NCI-H446 treated with DMSO at 0.1 percent for 48 hours (cell line): ENCODE measurements around the gene PTGS1.
"Not testable (repeated sequence)": the region's sequence is repeated elsewhere in the genome, so short reads cannot be mapped to it uniquely, and the experiment has no call there.

Experiments
- DNase-seq: peaks from one replicate; lab custom pipeline; 2025; lab: John Stamatoyannopoulos, UW

PTGS1 gene

DNA sequence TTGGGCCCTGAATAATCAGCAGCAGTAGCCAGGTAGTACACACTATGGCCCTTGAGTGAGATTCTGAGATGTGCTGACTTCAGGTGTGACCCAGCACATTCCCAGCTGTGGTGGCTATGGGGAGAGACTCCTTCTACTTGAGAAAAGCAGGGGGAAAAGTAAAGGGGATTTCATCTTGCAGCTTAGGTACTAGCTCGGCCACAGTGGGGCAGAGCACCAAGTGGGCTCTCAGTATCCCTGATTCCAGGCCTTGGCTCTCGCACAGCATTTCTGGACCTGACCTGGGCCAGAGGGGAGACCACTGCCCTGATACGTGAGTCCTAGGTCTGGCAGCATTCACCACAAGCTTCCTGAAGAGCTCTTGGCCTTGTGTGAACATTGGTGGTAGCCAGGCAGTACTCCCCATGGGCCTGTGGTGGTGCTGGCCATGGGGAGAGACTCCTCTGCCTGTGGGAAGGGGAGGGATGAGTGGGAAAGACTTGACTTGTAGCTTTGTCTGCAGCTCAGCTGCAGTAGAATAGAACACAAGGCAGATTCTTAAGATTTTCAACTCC lies 27.6 kb downstream of the PTGS1 start:
- no peak for DNase-seq

DNA sequence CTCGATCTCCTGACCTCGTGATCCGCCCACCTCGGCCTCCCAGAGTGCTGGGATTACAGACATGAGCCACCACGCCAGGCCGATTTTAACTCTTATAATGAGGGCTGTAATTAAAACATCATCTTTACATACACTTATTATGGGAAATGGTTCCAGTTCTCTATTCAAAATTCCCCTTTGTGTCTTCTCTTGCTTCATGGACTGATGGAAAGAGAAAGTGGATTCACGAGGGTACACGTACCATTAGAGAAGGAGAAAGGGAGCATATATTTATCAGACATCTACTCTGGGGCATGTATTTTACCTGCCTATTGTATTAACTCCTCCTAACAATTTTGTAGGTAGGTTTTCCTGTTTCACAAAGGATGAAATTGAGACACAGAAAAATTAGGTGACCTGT lies 31.1 kb downstream of the PTGS1 start:
- no peak for DNase-seq

DNA sequence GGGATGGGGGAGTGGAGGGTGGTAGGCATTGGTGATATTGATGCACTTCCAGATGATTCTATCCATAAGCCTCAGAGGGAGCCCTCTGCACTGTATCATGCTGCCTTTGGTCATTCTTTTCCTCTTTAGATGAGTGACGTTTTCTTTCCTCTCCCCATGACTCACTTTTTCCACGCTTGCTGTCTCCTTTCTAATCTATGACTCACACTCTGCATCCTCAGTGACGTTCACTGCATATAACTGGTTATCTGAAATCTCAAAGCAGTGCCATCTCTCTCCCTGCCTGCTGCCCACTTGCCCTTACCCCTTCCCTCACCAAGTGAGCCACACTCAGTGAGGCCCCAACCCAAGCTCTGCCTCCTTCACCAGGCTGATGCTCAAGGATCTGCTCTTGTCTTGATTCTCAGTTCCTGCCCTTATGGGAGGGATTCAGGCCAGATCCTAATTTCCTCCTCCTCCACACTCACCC lies 31.6 kb downstream of the PTGS1 start:
- no peak for DNase-seq

DNA sequence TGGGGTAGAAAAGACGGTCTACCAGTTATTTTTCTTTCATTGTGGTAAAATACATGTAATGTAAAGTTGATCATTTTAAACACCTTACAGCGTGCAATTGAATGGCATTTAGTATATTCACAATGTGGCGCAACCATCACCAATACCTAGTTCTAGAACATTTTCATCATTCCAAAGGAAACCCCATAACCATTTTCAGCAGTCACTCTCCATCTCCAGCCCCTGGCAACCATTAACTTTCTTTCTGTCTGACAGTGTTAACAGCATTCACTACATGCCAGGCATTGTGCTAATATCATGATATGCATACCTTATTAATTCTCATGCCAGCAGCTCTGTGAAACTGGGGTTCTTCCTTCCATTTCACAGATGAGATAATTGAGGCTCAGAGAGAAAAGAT lies 32.0 kb downstream of the PTGS1 start:
- no peak for DNase-seq

DNA sequence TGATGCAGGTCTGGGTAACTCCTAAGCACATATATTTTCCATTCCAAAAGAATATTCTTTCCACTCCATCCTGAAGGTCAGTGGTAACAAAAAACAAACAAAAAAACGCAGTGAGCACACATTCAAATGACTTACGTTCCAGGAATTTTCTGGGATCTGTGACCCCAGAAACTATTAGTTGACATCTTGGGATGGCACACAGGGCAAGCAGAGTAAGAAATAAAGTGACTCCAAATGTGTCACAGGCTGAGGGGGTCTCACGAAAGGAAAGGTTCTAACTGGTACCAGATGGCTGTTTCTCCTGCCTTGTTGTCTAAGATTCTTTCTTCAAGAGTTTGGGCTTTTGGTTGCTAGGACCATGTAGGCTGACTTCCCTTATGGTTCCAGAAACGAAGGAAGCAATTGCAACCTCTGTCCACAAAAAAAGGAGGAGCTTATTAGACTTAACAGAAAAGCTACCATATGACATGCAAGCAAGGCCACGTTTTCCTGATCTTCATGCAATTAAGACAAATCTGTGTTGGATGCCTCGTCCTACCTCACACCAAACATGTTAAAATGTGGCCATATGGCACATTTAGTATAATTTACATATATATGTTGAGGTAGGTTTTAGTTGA lies 32.7 kb downstream of the PTGS1 start:
- DNase-seq, result no peak

DNA sequence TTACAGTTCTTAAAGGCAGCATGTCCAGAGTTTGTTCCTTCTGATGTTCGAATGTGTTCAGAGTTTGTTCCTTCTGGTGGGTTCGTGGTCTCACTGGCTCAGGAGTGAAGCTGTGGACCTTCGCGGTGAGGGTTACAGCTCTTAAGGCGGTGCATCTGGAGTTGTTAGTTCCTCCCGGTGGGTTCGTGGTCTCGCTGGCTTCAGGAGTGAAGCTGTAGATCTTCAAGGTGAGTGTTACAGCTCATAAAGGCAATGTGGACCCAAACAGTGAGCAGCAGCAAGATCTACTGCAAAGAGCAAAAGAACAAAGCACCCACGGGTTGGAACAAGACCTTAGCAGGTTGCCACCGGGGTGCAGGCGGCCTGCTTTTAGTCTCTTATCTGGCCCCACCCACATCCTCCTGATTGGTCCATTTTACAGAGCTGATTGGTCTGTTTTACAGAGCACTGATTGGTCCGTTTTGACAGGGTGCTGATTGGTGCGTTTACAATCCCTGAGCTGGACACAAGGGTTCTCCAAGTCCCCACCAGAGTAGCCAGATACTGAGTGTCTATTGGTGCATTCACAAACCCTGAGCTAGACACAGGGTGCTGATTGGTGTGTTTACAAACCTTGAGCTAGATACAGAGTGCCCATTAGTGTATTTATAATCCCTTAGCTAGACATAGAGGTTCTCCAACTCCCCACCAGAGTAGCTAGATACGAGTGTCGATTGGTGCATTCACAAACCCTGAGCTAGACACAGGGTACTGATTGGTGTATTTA lies 34.7 kb downstream of the PTGS1 start:
- DNase-seq, result not testable (repeated sequence)

DNA sequence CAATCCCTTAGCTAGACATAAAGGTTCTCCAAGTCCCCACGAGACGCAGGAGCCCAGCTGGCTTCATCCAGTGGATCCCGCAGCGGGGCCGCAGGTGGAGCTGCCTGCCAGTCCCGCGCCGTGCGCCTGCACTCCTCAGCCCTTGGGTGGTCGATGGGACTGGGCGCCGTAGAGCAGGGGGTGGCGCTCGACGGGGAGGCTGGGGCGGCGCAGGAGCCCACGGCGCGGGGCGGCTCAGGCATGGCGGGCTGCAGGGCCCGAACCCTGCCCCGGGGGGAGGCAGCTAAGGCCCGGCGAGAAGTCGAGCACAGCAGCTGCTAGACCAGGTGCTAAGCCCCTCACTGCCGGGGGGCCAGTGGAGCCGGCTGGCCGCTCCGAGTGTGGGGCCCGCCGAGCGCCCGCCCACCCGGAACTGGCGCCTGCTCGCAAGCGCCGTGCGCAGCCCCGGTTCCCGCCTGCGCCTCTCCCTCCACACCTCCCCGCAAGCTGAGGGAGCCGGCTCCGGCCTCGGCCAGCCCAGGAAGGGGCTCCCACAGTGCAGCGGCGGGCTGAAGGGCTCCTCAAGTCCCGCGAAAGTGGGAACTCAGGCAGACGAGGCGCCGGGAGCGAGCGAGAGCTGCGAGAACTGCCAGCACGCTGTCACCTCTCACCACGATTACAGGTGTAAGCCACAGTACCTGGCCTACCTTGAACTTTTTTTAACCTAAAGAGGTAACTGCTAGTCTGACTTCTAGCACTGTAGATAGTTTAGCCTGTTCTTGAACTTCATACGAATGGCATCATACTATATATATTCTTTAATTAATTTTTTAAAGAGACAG lies 35.5 kb downstream of the PTGS1 start:
- DNase-seq, result no peak

DNA sequence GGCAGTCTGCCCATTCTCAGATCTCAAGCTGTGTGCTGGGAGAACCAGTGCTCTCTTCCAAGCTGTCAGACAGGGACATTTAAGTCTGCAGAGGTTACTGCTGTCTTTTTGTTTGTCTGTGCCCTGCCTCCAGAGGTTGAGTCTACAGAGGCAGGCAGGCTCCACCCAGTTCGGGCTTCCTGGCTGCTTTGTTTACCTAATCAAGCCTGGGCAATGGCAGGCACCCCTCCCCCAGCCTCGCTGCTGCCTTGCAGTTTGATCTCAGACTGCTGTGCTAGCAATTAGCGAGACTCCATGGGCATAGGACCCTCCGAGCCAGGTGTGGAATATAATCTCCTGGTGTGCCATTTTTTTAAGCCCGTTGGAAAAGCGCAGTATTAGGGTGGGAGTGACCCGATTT lies 43.3 kb downstream of the PTGS1 start:
- not testable (repeated sequence) for DNase-seq

DNA sequence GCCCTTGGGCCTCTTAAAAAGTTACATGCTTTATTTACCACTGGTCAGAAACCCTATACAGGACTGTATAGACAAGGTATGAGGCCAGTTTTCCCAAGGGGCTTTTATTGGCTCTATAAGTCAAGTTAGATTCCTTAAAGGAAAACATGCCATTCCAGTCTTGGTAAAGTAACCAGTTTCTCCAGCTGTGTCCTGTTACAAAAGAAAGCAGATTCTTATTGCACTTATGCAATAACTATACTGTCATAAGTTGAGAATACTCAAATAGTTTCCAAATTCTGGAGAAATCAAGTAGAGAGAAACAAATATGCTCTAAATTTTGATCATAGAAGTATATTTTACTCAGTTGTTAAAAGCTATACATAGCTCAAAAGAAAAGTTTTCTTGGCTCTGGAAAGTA lies 47.2 kb downstream of the PTGS1 start:
- no peak for DNase-seq

DNA sequence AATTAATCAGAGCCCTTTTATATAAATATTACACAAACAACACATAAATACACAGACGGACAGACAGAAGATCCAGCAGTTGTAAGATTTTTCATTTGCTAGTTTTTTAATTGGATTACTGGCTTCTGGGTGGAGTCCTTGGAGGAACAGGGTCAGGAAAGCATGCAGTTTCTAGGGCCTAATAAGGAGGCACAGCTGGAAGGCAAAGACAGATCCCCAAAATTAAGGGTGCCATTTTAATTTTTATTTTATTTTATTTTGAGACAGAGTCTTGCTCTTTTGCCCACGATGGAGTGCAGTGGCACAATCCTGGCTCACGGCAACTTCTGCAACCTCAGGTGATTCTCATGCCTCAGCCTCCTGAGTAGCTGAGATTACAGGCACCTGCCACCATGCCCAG lies 49.5 kb downstream of the PTGS1 start:
- DNase-seq, result no peak

DNA sequence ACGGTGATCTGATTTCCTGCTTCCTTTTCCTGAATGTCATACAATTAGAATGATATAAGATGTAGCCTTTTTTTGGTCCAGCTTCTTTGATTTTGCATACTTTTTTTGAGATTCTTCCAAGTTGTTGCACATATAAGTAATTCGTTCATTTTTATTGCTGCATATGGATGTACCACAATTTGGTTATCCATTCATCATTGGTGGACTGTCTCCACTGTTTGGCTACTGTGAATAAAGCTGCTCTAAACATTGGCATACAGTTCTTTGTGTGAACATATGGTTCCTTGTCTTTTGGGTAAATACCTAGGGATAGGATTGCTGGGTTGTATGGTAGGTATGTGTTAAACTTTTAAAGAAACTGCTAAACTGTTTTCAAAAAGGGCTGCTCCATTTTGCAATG lies 54.3 kb downstream of the PTGS1 start:
- DNase-seq, result no peak

DNA sequence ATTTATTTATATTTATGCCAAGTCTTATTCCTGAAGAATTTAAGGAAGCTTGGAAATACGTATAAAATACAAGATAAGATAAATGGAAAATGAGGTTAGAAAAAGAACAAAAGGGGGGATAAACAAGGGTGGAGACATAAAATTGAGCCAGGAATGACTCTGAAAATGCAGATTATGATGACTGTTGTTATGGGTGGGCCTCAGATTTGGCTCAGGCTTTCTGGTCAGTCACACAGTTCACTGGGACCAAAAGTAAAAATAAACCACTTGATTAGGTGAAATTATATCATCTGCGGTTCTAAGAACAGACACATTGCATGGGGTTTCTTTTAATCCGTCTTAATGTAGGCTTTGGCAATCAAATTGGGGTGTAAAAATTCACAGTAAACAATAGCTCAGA lies 55.9 kb downstream of the PTGS1 start:
- no peak for DNase-seq

DNA sequence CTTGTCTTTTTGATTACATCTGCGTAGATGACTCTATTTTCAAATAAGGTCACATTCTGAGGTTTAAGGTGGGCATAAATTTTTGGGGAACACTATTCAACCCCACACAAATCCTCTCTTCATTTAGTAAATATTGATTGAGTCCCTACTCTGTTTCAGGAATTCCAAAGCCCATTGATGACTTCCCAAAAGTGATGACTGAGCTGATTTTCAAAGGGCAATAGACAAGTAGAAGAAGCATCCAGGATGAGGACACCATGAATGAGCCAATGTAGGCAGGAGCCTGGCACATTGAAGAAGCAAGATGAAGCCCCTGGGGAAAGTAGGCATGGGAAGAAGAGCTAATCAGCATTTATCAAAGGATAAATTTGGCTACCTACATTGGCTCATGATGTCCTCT lies 71.7 kb downstream of the PTGS1 start:
- no peak for DNase-seq

DNA sequence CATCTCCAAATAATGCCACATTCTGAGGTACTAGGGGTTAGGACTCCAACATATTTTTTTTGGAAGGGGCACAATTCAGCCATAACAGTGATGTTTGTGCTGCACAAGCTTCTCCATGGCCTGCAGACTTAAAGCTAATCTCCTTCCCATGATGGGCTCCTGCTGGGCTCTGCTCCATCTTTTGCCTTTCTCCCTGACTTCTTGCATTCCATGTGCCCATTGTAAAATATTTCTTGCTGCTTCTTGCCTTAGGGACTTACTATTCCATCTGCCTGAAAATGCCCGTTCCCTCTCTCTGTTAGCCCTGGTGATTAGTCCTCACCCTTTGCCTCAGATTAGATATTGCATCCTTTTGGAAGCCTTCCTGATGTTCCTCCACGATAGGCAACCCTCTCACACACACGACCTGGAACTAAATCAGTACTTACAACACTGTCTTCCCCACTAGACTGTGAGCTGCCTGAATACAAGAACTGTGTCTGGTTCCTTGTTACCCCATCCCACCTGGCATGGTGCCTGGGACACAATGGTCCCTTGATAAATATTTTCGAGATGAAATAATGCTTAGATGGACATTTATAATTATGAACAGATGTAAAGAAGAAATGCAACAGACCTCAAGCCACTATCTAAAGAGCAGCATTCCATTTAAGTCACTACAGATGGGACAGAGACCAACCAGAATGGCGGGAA lies 73.4 kb downstream of the PTGS1 start:
- no peak for DNase-seq
